ENCODE measurements around the gene MCOLN1.

The MCOLN1 gene

DNA sequence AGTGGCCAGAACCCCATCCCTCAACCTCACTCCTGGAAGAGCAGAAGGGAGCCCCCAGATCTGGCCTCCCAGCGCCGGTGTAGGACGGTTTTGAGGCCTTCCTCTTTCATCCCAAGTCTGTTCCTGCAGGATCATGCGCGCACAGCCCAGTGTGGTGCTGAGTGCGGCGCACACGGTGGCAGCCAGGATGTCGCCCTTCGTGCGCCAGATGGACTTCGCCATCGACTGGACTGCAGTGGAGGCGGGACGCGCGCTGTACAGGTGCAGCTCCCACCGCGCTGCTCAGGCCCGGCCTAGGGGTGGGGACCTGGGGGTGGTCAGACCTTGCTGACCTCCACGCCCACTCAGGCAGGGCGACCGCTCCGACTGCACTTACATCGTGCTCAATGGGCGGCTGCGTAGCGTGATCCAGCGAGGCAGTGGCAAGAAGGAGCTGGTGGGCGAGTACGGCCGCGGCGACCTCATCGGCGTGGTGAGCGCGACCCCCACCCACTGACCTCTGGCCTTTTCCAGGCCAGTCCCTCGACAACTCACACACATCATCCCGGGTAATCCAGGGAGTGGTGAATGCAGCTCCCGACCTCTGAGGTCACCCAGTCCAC lies 27.8 kb downstream of the MCOLN1 start:
- DNase-seq (ENCODE audit: low spot score) = no peak
- TF ChIP-seq, protein P1, sequence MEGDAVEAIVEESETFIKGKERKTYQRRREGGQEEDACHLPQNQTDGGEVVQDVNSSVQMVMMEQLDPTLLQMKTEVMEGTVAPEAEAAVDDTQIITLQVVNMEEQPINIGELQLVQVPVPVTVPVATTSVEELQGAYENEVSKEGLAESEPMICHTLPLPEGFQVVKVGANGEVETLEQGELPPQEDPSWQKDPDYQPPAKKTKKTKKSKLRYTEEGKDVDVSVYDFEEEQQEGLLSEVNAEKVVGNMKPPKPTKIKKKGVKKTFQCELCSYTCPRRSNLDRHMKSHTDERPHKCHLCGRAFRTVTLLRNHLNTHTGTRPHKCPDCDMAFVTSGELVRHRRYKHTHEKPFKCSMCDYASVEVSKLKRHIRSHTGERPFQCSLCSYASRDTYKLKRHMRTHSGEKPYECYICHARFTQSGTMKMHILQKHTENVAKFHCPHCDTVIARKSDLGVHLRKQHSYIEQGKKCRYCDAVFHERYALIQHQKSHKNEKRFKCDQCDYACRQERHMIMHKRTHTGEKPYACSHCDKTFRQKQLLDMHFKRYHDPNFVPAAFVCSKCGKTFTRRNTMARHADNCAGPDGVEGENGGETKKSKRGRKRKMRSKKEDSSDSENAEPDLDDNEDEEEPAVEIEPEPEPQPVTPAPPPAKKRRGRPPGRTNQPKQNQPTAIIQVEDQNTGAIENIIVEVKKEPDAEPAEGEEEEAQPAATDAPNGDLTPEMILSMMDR (IDR thresholded peaks at IDR 0.05; ENCODE audit: extremely low read depth, insufficient read depth, missing control alignments) = no peak
- in situ Hi-C loops (cut with MboI; ENCODE audit: low pct_unique_long_range_greater_than_20kb, low sequenced_read_pairs, unreplicated experiment) = loop anchor here (25.0 kb wide), 1 partner anchor 262 kb away; no protein-coding TSS in a partner anchor

DNA sequence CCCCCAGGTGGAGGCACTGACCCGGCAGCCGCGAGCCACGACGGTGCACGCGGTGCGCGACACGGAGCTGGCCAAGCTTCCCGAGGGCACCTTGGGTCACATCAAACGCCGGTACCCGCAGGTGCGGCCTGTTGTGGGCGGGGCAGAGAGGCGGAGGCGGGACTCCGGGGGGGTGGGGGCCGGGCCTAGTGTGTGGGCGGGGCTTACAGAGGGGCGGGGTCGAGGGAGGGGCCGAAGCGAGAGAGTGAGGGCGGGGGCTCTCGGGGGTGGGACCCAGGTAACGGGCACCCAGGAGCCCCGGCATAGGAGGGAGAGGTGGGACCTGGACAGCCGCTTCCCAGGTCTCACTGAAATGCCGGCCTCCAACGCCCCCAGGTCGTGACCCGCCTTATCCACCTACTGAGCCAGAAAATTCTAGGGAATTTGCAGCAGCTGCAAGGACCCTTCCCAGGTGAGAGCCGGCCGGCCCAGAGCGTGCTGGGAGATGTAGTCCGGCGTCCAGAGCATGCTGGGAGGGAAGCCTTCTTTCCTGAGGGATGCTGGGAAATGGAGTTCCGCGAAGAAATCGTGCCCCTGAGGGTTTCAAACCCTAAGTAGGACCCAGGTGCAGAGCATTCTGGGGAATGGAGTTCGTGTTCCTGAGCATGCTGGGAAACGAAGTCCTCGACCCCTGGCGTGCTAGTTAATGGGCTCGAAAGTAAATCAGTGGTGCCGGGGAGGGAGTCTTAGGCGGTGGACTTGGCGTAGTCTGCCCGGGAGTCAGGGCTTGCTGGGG lies 28.8 kb downstream of the MCOLN1 start:
- peak; percentile 69 for DNase-seq (ENCODE audit: low spot score)
- TF ChIP-seq, protein P1 (IDR thresholded peaks at IDR 0.05; ENCODE audit: extremely low read depth, insufficient read depth, missing control alignments) = no peak
- in situ Hi-C loops (cut with MboI; ENCODE audit: low pct_unique_long_range_greater_than_20kb, low sequenced_read_pairs, unreplicated experiment) = loop anchor here (25.0 kb wide), 1 partner anchor 261 kb away; no protein-coding TSS in a partner anchor

DNA sequence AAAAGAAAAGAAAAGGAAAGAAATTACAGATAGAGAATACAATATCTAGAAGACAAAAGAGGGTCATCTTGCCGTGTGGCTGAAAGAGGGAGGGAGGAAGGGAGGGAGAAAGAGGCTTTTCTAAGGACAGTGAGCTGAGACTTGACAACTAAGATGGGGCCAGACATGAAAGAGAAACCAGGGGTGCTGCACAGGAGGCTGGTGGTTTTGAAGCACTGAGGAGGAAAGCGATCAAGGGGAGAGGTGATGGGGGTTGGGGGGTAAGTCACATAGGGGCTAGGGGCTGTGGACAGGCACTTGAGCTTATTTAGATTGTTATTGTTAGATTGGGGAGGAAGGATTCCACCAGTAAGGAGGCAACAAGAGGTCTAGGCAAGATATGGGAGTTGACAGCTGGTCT lies 30.4 kb downstream of the MCOLN1 start:
- peak; percentile 72 for DNase-seq (ENCODE audit: low spot score)
- TF ChIP-seq, protein P1 (IDR thresholded peaks at IDR 0.05; ENCODE audit: extremely low read depth, insufficient read depth, missing control alignments) = no peak
- in situ Hi-C loops (cut with MboI; ENCODE audit: low pct_unique_long_range_greater_than_20kb, low sequenced_read_pairs, unreplicated experiment) = loop anchor here (25.0 kb wide), 1 partner anchor 260 kb away; no protein-coding TSS in a partner anchor

DNA sequence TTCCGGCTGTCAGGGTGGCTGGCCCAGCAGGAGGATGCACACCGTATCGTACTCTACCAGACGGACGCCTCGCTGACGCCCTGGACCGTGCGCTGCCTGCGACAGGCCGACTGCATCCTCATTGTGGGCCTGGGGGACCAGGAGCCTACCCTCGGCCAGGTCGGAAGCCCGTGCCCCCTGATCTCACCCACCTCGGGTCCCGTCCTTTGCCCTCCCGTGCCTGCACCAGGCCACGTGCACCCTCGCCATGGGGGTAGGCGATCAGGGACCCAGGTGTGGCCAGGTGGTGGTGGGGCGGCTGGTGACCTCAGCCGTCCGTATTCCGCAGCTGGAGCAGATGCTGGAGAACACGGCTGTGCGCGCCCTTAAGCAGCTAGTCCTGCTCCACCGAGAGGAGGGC lies 32.1 kb downstream of the MCOLN1 start:
- TF ChIP-seq, protein P1 (IDR thresholded peaks at IDR 0.05; ENCODE audit: extremely low read depth, insufficient read depth, missing control alignments) = no peak
- in situ Hi-C loops (cut with MboI; ENCODE audit: low pct_unique_long_range_greater_than_20kb, low sequenced_read_pairs, unreplicated experiment) = loop anchor here (25.0 kb wide), 1 partner anchor 258 kb away; no protein-coding TSS in a partner anchor
- no peak for DNase-seq (ENCODE audit: low spot score)

DNA sequence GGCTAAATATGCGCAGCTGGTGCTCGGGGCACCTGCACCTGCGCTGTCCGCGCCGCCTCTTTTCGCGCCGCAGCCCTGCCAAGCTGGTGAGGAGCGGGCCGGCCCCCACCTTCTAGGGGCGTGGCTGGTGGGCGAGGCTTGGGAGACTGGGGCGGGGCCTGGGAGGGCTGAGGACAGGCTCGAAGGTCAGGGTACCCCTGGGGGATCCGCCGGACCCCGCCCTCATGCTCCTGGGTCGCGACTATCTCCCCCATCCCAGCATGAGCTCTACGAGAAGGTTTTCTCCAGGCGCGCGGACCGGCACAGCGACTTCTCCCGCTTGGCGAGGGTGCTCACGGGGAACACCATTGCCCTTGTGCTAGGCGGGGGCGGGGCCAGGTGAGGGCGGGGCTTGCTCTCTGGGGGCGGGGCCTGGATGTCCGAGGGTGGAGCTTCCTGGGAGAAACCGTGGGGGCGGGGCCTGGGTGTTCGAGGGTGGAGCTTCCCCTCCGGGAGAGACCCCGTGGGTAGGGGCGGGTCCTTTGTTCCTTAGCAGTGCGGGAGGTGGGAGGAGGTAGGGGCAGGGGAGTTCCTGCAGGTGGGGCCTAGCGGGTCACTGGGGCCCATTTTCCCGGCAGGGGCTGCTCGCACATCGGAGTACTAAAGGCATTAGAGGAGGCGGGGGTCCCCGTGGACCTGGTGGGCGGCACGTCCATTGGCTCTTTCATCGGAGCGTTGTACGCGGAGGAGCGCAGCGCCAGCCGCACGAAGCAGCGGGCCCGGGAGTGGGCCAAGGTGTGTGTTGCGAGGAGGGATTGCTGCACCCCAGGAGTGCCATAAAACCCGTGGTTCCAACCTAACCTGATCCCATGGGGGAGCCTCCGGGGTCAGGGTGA lies 32.8 kb downstream of the MCOLN1 start:
- DNase-seq (ENCODE audit: low spot score) = no peak
- in situ Hi-C loops (cut with MboI; ENCODE audit: low pct_unique_long_range_greater_than_20kb, low sequenced_read_pairs, unreplicated experiment) = loop anchor here (25.0 kb wide), 1 partner anchor 257 kb away; no protein-coding TSS in a partner anchor
- TF ChIP-seq, protein P1 (IDR thresholded peaks at IDR 0.05; ENCODE audit: extremely low read depth, insufficient read depth, missing control alignments) = no peak

DNA sequence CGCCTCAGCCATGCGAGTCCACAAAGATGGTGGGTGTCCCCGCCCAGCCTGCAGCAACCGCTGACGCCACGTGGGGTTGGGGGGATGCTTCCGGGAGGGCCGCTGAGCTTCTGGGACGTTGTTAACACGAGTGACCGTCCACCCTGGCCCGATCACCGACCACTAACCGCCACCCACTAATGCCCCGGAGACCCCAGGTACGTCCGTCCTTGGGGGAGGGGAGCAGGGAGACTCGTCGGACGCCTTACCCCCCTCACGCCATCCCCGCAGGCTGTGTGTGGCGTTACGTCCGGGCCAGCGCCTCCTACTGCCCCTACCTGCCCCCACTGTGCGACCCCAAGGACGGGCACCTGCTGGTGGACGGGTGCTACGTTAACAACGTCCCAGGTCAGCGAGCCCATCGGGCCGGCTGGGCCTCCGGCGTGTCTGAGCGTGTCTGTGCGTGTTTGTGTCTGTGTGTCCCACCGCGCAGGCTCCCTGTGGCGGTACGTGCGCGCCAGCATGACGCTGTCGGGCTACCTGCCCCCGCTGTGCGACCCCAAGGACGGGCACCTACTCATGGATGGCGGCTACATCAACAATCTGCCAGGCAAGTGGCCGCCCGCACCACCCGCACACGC lies 34.4 kb downstream of the MCOLN1 start:
- no peak for DNase-seq (ENCODE audit: low spot score)
- in situ Hi-C loops (cut with MboI; ENCODE audit: low pct_unique_long_range_greater_than_20kb, low sequenced_read_pairs, unreplicated experiment) = loop anchor here (25.0 kb wide), 1 partner anchor 255 kb away; no protein-coding TSS in a partner anchor
- TF ChIP-seq, protein P1 (IDR thresholded peaks at IDR 0.05; ENCODE audit: extremely low read depth, insufficient read depth, missing control alignments) = no peak
